B cell (primary cell): ENCODE data around the gene PGA4. TPM values are rescaled to one million over a fixed set of nuclear protein-coding genes. Genes with fewer than 3 reads are reported as not detected.

Experiments
- ATAC-seq: fragments of 200-7000 bp; cut with Tn5 transposase; one replicate; pipeline ENCODE4 v1.10.0; 2021; ENCODE audit warnings: low read depth, mild to moderate bottlenecking, moderate number of reproducible peaks, moderate library complexity
- CTCF ChIA-PET: fragments of 350-600 bp; sonication (Branson Sonifier 250); formaldehyde crosslinking; loops from one replicate; lab custom pipeline; 2021; ENCODE audit warnings: antibody characterized with exemption, inconsistent platforms; lab: Charles Lee
- POLR2A ChIA-PET: fragments of 350-600 bp; sonication (Branson Sonifier 250); formaldehyde crosslinking; loops from one replicate; lab custom pipeline; 2021; ENCODE audit warnings: antibody characterized with exemption; lab: Charles Lee
- DNase-seq: peaks from one replicate; pipeline ENCODE4 v3.0.0; 2013
- H2AFZ ChIP-seq: 2 replicates; pipeline ENCODE4 v1.6.1; 2012; ENCODE audit warnings: mild to moderate bottlenecking, low read depth, low read length; ENCODE audit not compliant: insufficient read depth, poor library complexity, severe bottlenecking
- H3K27ac ChIP-seq, 2 donors: 1 replicate in 1 of 2; 2 replicates in 1 of 2; pipeline ENCODE4 v1.5.1; 2012 to 2013; ENCODE audit warnings: low read length in 2 of 2, mild to moderate bottlenecking in 2 of 2, moderate library complexity in 1 of 2
- H3K27me3 ChIP-seq, 4 experiments: fragments of 200-600 bp in 1 of 4; sonication (generic) in 1 of 4; replicated peaks in 1 of 4; 1 replicate in 2 of 4; 2 replicates in 2 of 4; pipeline versions ENCODE4 v1.6.1 to v1.7.0; 2013 to 2016; ENCODE audit warnings: low read length in 3 of 4, mild to moderate bottlenecking in 2 of 4, mixed read lengths in 1 of 4, moderate library complexity in 1 of 4; ENCODE audit not compliant: insufficient read depth in 4 of 4, control insufficient read depth in 3 of 4; ENCODE audit errors: control extremely low read depth in 1 of 4
- H3K36me3 ChIP-seq, 2 experiments: replicated peaks in 1 of 2; 1 replicate in 1 of 2; 2 replicates in 1 of 2; pipeline versions ENCODE4 v1.6.1 to v1.7.1; 2013; ENCODE audit warnings: low read length in 1 of 2; ENCODE audit not compliant: insufficient read depth in 2 of 2, control insufficient read depth in 1 of 2; ENCODE audit errors: control extremely low read depth in 1 of 2, extremely low read depth in 1 of 2
- H3K4me1 ChIP-seq, 2 donors: fragments of 200-600 bp in 1 of 2; sonication (generic) in 1 of 2; 1 replicate in 1 of 2; 2 replicates in 1 of 2; pipeline versions ENCODE4 v1.5.1 to v1.6.1; 2013 to 2017; ENCODE audit warnings: low read length in 2 of 2; ENCODE audit not compliant: control insufficient read depth in 2 of 2, insufficient read depth in 2 of 2
- H3K4me2 ChIP-seq: replicated peaks from 2 replicates; pipeline ENCODE3; 2012; ENCODE audit warnings: mild to moderate bottlenecking, low read depth, low read length; ENCODE audit not compliant: poor library complexity, severe bottlenecking
- H3K4me3 ChIP-seq, 5 experiments: fragments of 200-600 bp in 1 of 5; sonication (generic) in 1 of 5; 1 replicate in 3 of 5; 2 replicates in 2 of 5; pipeline versions ENCODE4 v1.5.1 to v1.7.0; 2011 to 2016; ENCODE audit warnings: low read length in 4 of 5, mild to moderate bottlenecking in 4 of 5, low read depth in 2 of 5, control low read depth in 1 of 5, moderate library complexity in 1 of 5; ENCODE audit not compliant: insufficient read depth in 1 of 5; ENCODE audit errors: control extremely low read depth in 1 of 5, extremely low read depth in 1 of 5
- H3K79me2 ChIP-seq: fragments of 200-600 bp; sonication (generic); one replicate; pipeline ENCODE4 v1.6.0; 2016; ENCODE audit warnings: low read length; ENCODE audit not compliant: control insufficient read depth, insufficient read depth
- H3K9ac ChIP-seq: fragments of 200-600 bp; sonication (generic); 2 replicates; pipeline ENCODE4 v1.6.1; 2017; ENCODE audit warnings: mild to moderate bottlenecking, low read length, moderate library complexity
- H3K9me3 ChIP-seq, 3 donors: one replicate each; pipeline versions ENCODE4 v1.6.1 to v1.7.1; 2013; ENCODE audit warnings: low read length in 2 of 3; ENCODE audit not compliant: control insufficient read depth in 2 of 3, insufficient read depth in 1 of 3; ENCODE audit errors: control extremely low read depth in 1 of 3
- H4K20me1 ChIP-seq: 2 replicates; pipeline ENCODE4 v1.6.0; 2012; ENCODE audit warnings: mild to moderate bottlenecking, low read length; ENCODE audit not compliant: insufficient read depth, control insufficient read depth, poor library complexity, severe bottlenecking
- H3K27ac Mint-ChIP-seq: one replicate; pipeline ENCODE4 v1.8.0; 2021; ENCODE audit warnings: mixed read lengths
- H3K27me3 Mint-ChIP-seq: one replicate; pipeline ENCODE4 v1.8.0; 2021; ENCODE audit warnings: mixed read lengths
- H3K4me1 Mint-ChIP-seq: one replicate; pipeline ENCODE4 v1.8.0; 2021; ENCODE audit warnings: mixed read lengths
- H3K4me3 Mint-ChIP-seq: one replicate; pipeline ENCODE4 v1.8.0; 2021; ENCODE audit warnings: mixed read lengths
- H3K9me3 Mint-ChIP-seq: one replicate; pipeline ENCODE4 v1.8.0; 2022; ENCODE audit warnings: mixed read lengths; ENCODE audit not compliant: insufficient read depth
- CTCF ChIP-seq: fragments of 200-600 bp; IDR thresholded peaks from one replicate; pipeline ENCODE4 v1.8.0; 2022; ENCODE audit warnings: antibody characterized with exemption, mild to moderate bottlenecking
- EZH2 ChIP-seq: IDR thresholded peaks from 2 replicates; pipeline ENCODE4 v1.6.1; 2012; ENCODE audit warnings: borderline replicate concordance, low read depth, mild to moderate bottlenecking, moderate library complexity, low read length; ENCODE audit not compliant: insufficient read depth, poor library complexity, severe bottlenecking
- WGBS: methylation state at CpG from one replicate; pipeline ENCODE4 v1.1.5; 2013; ENCODE audit warnings: missing lambda C conversion rate; ENCODE audit not compliant: insufficient coverage; 5-methylcytosine and 5-hydroxymethylcytosine counted together
- intact Hi-C: fragments of 100-400 bp; cut with micrococcal nuclease; formaldehyde crosslinking; loops from one replicate; pipeline ENCODE4 v1.10.0; 2022
- polyA plus RNA-seq: library from polyadenylated mRNA; depleted of rRNA; stranded (reverse); fragments of >200 nt; gene quantifications from 2 replicates; pipeline ENCODE4 v1.2.3, GENCODE V29; 2012
- total RNA-seq, 2 donors: library from RNA; stranded (reverse); fragments of 120-200 nt in 1 of 2; gene quantifications; 1 replicate in 1 of 2; 2 replicates in 1 of 2; pipeline versions ENCODE4 v1.2.3 to v1.2.4, GENCODE V29; 2013 to 2022

Gene PGA4
- total and polyA plus RNA-seq, 2 donors (not counting 1 experiment from before 2014, with no cell fraction given) = not detected

DNA sequence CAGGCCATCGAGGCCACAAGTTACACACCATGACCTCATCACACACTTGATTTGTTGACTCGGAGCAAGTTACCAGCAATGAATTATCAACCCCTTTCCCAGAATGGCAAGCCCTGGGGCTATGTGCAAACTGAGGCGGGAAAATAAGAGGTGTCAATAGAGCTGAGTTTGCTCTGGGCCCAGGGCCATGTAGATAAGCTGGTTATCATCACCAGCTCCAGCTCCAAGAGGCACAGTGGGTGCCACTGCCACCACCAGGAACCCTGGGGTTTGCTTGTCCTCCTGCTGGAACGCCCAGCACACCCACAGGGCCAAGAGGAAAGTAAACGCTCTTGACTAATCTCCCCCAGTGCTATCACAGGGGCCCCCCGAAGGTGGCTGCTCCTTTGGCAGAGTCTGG is 47.9 kb upstream of the PGA4 start:
- CTCF ChIA-PET = interaction anchor here (0.7 to 2.2 kb wide), 3 partner anchors 43 to 343 kb away, joined by 3 to 10 read pairs (median 5); no protein-coding TSS in a partner anchor
- no peaks in the 10 kb centered on the region for H3K36me3 ChIP-seq
- H3K27me3 Mint-ChIP-seq = peaks cover 16% of the 10 kb centered on the region
- peaks cover 0 to 14% (median 2%) of the 10 kb centered on the region in 3 donors for H3K9me3 ChIP-seq
- POLR2A ChIA-PET = no interaction called here
- ATAC-seq (no peak), DNase-seq (no peak)
- TF ChIP-seq EZH2 (no peak), CTCF (no peak)
- no peak overlapping the region for H3K27ac Mint-ChIP-seq
- H2AFZ ChIP-seq = no peak overlapping the region
- peaks cover 17% of the 10 kb centered on the region for H3K4me1 Mint-ChIP-seq
- peaks cover 2% of the 10 kb centered on the region for H3K9me3 Mint-ChIP-seq
- no peak overlapping the region for H3K4me2 ChIP-seq
- intact Hi-C loops = loop anchor here (5.0 kb wide), 1 partner anchor 342 kb away; no protein-coding TSS in a partner anchor
- no peaks in the 10 kb centered on the region for H3K79me2 ChIP-seq
- H4K20me1 ChIP-seq = no peaks in the 10 kb centered on the region
- peaks cover 16% of the 10 kb centered on the region in 2 donors for H3K4me1 ChIP-seq
- H3K27ac ChIP-seq = no peak overlapping the region
- H3K4me3 Mint-ChIP-seq = no peak overlapping the region
- H3K4me3 ChIP-seq = no peak overlapping the region
- 91% methylated on average over 5 of the region's 6 CpGs for WGBS
- H3K27me3 ChIP-seq = no peaks in the 10 kb centered on the region
- no peak overlapping the region for H3K9ac ChIP-seq

DNA sequence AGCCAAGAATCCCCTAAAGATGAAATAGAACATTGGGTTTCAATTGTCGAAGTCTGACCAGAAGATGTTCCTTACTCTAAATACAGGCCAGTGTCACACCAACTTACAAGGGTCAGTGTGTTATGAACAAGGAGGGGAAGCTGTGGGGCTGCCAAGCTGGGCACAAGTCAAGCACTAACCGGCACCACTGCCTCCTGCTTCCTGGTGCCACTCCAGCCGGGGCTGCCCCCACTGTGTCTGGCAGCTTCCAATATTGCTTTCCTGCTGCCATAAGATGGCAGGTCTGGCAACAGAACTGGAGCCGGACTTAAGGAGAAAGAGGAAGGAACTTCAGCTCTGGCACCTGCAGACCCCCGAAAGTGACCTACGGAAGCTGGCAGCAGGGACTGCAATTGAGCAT is 47.2 kb upstream of the PGA4 start:
- Histone ChIP-seq H4K20me1 (no peaks in the 10 kb centered on the region), H3K9ac (no peak overlapping the region), H3K9me3 (peaks cover 0 to 14% (median 2%) of the 10 kb centered on the region in 3 donors), H3K4me3 (no peak overlapping the region), H3K27me3 (no peaks in the 10 kb centered on the region), H3K36me3 (no peaks in the 10 kb centered on the region), H3K4me1 (peaks cover 16% of the 10 kb centered on the region in 2 donors), H3K27ac (no peak overlapping the region), H3K79me2 (no peaks in the 10 kb centered on the region), H3K4me2 (no peak overlapping the region), H2AFZ (no peak overlapping the region)
- Mint-ChIP-seq H3K27ac (no peak overlapping the region), H3K4me3 (no peak overlapping the region), H3K27me3 (peaks cover 19% of the 10 kb centered on the region), H3K9me3 (peaks cover 2% of the 10 kb centered on the region), H3K4me1 (peaks cover 17% of the 10 kb centered on the region)
- ATAC-seq (no peak), DNase-seq (no peak)
- POLR2A ChIA-PET = no interaction called here
- intact Hi-C loops = loop anchor here (5.0 kb wide), 1 partner anchor 343 kb away; no protein-coding TSS in a partner anchor
- 53% methylated on average over 2 of the region's 6 CpGs for WGBS
- TF ChIP-seq EZH2 (no peak), CTCF (no peak)
- CTCF ChIA-PET = interaction anchor here (0.6 to 2.2 kb wide), 4 partner anchors 9 to 344 kb away, joined by 3 to 10 read pairs (median 5); no protein-coding TSS in a partner anchor
